K562 (cell line): Measurements from ENCODE around the gene SLC35A4. TPM values are rescaled to one million over a fixed set of nuclear protein-coding genes. Genes with fewer than 3 reads are reported as not detected.
A peak's percentile ranks its signal among the peaks of the same experiment; 100 is the strongest.

Experiments used
- BCL6 ChIP-seq: fragments of 250-450 bp; sonication (Bioruptor Pico); IDR thresholded peaks from 2 replicates; pipeline ENCODE4 v1.4.0; 2020
- CBX1 ChIP-seq: sonication (generic); IDR thresholded peaks from 2 replicates; pipeline ENCODE4 v1.6.1; 2016; ENCODE audit warnings: antibody characterized with exemption, low read depth, mild to moderate bottlenecking
- CC2D1A ChIP-seq: fragments of 450-650 bp; IDR thresholded peaks from 2 replicates; pipeline ENCODE4 v1.6.1; 2017; ENCODE audit warnings: mild to moderate bottlenecking
- CEBPG ChIP-seq, 3 experiments: fragments of 200-800 bp in 1 of 3; sonication (Bioruptor generic) in 1 of 3; sonication (generic) in 1 of 3; formaldehyde crosslinking in 1 of 3; IDR thresholded peaks in 2 of 3; conservative IDR thresholded peaks in 1 of 3; 2 replicates each; pipeline versions ENCODE4 v1.6.1 to v1.8.0; 2016 to 2022; ENCODE audit warnings: missing compliant biosample characterization in 2 of 3, missing genetic modification characterization in 2 of 3, mild to moderate bottlenecking in 1 of 3, missing genetic modification reagents in 1 of 3
- CTBP1 ChIP-seq: fragments of 450-650 bp; IDR thresholded peaks from 2 replicates; pipeline ENCODE4 v1.6.1; 2016; ENCODE audit warnings: borderline replicate concordance
- FOSL1 ChIP-seq: fragments of 200-800 bp; sonication (Bioruptor generic); conservative IDR thresholded peaks from 2 replicates; pipeline ENCODE4 v1.6.1; 2016; ENCODE audit warnings: missing genetic modification characterization, missing compliant biosample characterization
- FUS ChIP-seq: fragments of 200-400 bp; formaldehyde crosslinking; optimal IDR thresholded peaks from 2 replicates; pipeline ENCODE3; 2017; ENCODE audit warnings: low read depth, low read length
- HDAC2 ChIP-seq: fragments of 450-650 bp; IDR thresholded peaks from 2 replicates; pipeline ENCODE4 v1.6.1; 2016; ENCODE audit warnings: mild to moderate bottlenecking
- KDM4B ChIP-seq, 2 experiments: fragments of 450-650 bp in 1 of 2; sonication (generic) in 1 of 2; IDR thresholded peaks; 2 replicates each; pipeline ENCODE4 v1.6.1; 2016 to 2017; ENCODE audit warnings: borderline replicate concordance in 2 of 2, antibody characterized with exemption in 1 of 2, low read depth in 1 of 2, mild to moderate bottlenecking in 1 of 2
- KLF6 ChIP-seq: fragments of 250-450 bp; sonication (Bioruptor Pico); IDR thresholded peaks from 2 replicates; pipeline ENCODE4 v1.4.0; 2020; ENCODE audit warnings: mild to moderate bottlenecking, moderate library complexity, borderline replicate concordance
- MCM7 ChIP-seq, 2 experiments: fragments of 450-650 bp; IDR thresholded peaks; 2 replicates each; pipeline ENCODE4 v1.6.1; 2016 to 2018
- NCOA1 ChIP-seq: fragments of 450-650 bp; IDR thresholded peaks from 2 replicates; pipeline ENCODE4 v1.6.1; 2016; ENCODE audit warnings: low read depth
- POLR3G ChIP-seq: IDR thresholded peaks from 2 replicates; pipeline ENCODE4 v1.6.1; 2011; ENCODE audit not compliant: insufficient read length, insufficient replicate concordance; ENCODE audit errors: extremely low read depth
- RCOR1 ChIP-seq, 2 experiments: IDR thresholded peaks; 2 replicates each; pipeline ENCODE4 v1.6.1; 2012; ENCODE audit warnings: low read depth in 2 of 2, low read length in 2 of 2, borderline replicate concordance in 1 of 2, improper control_type of control experiment in 1 of 2
- SIRT6 ChIP-seq: IDR thresholded peaks from one replicate; pipeline ENCODE4 v1.6.1; 2012; ENCODE audit warnings: low read depth, mild to moderate bottlenecking, control low read depth, inconsistent platforms, low read length, moderate library complexity
- SMARCA5 ChIP-seq: fragments of 450-650 bp; IDR thresholded peaks from 2 replicates; pipeline ENCODE4 v1.6.1; 2016
- U2AF1 ChIP-seq: fragments of 200-400 bp; formaldehyde crosslinking; optimal IDR thresholded peaks from 2 replicates; pipeline ENCODE3; 2017; ENCODE audit warnings: mild to moderate bottlenecking, low read depth, low read length, moderate library complexity
- ZNF324 ChIP-seq: fragments of 250-450 bp; sonication (Bioruptor Pico); IDR thresholded peaks from 2 replicates; pipeline ENCODE4 v1.4.0; 2020; ENCODE audit warnings: mild to moderate bottlenecking
- ZNF41 ChIP-seq: fragments of 250-450 bp; sonication (Bioruptor Pico); conservative IDR thresholded peaks from 2 replicates; pipeline ENCODE4 v1.4.0; 2020; ENCODE audit warnings: mild to moderate bottlenecking
- ZNF444 ChIP-seq: fragments of 250-450 bp; sonication (Bioruptor Pico); IDR thresholded peaks from 2 replicates; pipeline ENCODE4 v1.4.0; 2020; ENCODE audit warnings: mild to moderate bottlenecking, moderate library complexity
- ZNF584 ChIP-seq: fragments of 200-800 bp; sonication (Bioruptor generic); IDR thresholded peaks from 2 replicates; pipeline ENCODE4 v1.6.1; 2016; ENCODE audit warnings: low read depth, mild to moderate bottlenecking, missing genetic modification characterization, missing compliant biosample characterization
- polyA plus RNA-seq, 8 experiments: library from polyadenylated mRNA; depleted of rRNA in 4 of 8; stranded (reverse) in 5 of 8; unstranded in 3 of 8; fragments of >200 nt; fragmentation: Nextera tagmentation in 2 of 8; fragmentation: Illumina TruSeq in 1 of 8; extraction: Ambion mirVana in 2 of 8; extraction: Trizol in 1 of 8; gene quantifications; 2 replicates each; pipeline versions ENCODE4 v1.2.1 to v1.2.3, GENCODE V29; 2011 to 2014; ENCODE audit warnings: inconsistent platforms in 1 of 8, missing spikeins in 1 of 8
- total RNA-seq, 7 experiments: library from RNA; depleted of rRNA in 6 of 7; stranded (reverse); fragments of >200 nt in 6 of 7; fragmentation: Illumina TruSeq in 2 of 7; extraction: Trizol in 2 of 7; gene quantifications; 2 replicates each; pipeline versions ENCODE4 v1.2.1 to v1.2.3, GENCODE V29; 2011 to 2021; ENCODE audit warnings: low replicate concordance in 1 of 7
- TF ChIP-seq, protein P1 (sequence below), 2 experiments: IDR thresholded peaks in 1 of 2; conservative IDR thresholded peaks in 1 of 2; 2 replicates each; pipeline ENCODE4 v1.6.1; 2016; ENCODE audit warnings: low read depth in 2 of 2, mild to moderate bottlenecking in 1 of 2, missing compliant biosample characterization in 1 of 2, missing genetic modification characterization in 1 of 2, moderate library complexity in 1 of 2
- TF ChIP-seq, protein P2 (sequence below): fragments of 250-450 bp; sonication (Bioruptor Pico); IDR thresholded peaks from 2 replicates; pipeline ENCODE4 v1.4.0; 2020; ENCODE audit warnings: mild to moderate bottlenecking, moderate library complexity
- TF ChIP-seq, protein P3 (sequence below): fragments of 450-650 bp; formaldehyde crosslinking; IDR thresholded peaks from 2 replicates; pipeline ENCODE4 v1.4.0; 2022; ENCODE audit warnings: mild to moderate bottlenecking, moderate library complexity

SLC35A4 gene
- total and polyA plus RNA-seq, 9 of the 15 experiments (the other 6 are each of a cell fraction or from before 2014, with no cell fraction given): 21.8 to 171 (median 42.5) TPM

DNA sequence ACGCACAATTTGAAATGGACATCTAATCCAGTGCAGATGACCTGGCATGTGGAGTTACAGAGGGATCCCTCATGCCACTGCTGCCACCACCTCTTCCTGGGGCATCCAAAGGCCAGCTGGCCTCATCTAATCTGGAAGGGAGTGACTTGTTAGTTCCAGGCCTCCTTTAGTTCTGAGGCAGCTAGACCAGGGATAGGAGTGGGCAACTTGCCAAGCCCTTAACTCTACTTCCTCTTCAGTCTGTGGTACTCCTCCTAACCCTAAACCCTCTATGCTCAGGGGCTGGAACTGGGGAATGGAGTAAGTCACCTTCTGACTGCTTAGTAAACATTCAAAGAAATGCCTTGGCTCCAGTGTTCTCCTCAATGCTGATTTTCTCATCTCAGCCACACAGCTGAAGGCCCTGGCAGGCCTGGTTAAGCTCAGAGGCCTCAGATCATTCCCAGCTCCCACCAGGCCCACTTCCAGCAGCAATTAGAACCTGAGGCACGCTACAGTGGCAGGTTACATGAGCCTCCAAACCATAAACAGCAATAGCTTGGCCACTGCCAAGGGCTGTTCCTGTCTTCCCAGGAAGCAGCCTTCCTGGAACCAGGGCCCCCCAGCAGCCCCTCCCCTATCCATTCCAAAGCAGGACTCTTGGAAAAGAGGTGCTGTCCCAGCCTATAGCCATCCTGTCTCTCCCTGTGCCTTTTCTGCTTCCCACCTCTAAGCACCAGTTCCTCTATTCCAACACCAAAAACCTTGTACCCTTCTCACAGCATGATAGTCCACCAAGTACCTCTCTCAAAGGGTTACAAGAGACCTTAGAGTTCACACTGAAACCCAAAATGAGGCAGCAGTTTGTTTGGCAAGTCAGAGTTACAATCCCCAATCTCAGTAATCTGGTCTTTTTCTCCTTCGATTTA lies 15.1 kb upstream of the SLC35A4 start (continued):
- peak; percentile 28 for TF ChIP-seq SIRT6
- no peak for TF ChIP-seq RCOR1 (IDR thresholded peaks at IDR 0.05; ENCODE audit: borderline replicate concordance in 1 of 2, low read depth in 2 of 2, low read length in 2 of 2)
- TF ChIP-seq ZNF324: no peak
- no peak for TF ChIP-seq BCL6
- TF ChIP-seq U2AF1: no peak
- no peak for TF ChIP-seq FOSL1 (tag)
- no peak; the same call in 1 of the 2 replicates for TF ChIP-seq CBX1
- TF ChIP-seq CTBP1: peak; percentile 48; the same call in 1 of the 2 replicates
- no peak for TF ChIP-seq CEBPG (CRISPR knock-in tag; IDR thresholded peaks at IDR 0.05)
- no peak for TF ChIP-seq CEBPG (tag; conservative IDR thresholded peaks at IDR 0.05 in 1 of 2, IDR thresholded peaks at IDR 0.05 in 1 of 2)
- no peak for TF ChIP-seq POLR3G
- no peak for TF ChIP-seq NCOA1
- no peak for TF ChIP-seq HDAC2
- no peak for TF ChIP-seq KDM4B (IDR thresholded peaks at IDR 0.05; ENCODE audit: borderline replicate concordance in 2 of 2, low read depth in 1 of 2)
- no peak for TF ChIP-seq KLF6 (CRISPR knock-in tag)
- TF ChIP-seq, protein P1, sequence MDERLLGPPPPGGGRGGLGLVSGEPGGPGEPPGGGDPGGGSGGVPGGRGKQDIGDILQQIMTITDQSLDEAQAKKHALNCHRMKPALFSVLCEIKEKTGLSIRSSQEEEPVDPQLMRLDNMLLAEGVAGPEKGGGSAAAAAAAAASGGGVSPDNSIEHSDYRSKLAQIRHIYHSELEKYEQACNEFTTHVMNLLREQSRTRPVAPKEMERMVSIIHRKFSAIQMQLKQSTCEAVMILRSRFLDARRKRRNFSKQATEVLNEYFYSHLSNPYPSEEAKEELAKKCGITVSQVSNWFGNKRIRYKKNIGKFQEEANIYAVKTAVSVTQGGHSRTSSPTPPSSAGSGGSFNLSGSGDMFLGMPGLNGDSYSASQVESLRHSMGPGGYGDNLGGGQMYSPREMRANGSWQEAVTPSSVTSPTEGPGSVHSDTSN (CRISPR knock-in tag; IDR thresholded peaks at IDR 0.05; ENCODE audit: low read depth): no peak
- TF ChIP-seq, protein P1 (tag; conservative IDR thresholded peaks at IDR 0.05; ENCODE audit: low read depth): no peak
- TF ChIP-seq, protein P2, sequence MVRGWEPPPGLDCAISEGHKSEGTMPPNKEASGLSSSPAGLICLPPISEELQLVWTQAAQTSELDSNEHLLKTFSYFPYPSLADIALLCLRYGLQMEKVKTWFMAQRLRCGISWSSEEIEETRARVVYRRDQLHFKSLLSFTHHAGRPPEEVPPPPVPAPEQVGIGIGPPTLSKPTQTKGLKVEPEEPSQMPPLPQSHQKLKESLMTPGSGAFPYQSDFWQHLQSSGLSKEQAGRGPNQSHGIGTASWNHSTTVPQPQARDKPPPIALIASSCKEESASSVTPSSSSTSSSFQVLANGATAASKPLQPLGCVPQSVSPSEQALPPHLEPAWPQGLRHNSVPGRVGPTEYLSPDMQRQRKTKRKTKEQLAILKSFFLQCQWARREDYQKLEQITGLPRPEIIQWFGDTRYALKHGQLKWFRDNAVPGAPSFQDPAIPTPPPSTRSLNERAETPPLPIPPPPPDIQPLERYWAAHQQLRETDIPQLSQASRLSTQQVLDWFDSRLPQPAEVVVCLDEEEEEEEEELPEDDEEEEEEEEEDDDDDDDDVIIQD (CRISPR knock-in tag): no peak
- TF ChIP-seq CC2D1A: no peak
- no peak for TF ChIP-seq ZNF584 (CRISPR knock-in tag)
- TF ChIP-seq, protein P3, sequence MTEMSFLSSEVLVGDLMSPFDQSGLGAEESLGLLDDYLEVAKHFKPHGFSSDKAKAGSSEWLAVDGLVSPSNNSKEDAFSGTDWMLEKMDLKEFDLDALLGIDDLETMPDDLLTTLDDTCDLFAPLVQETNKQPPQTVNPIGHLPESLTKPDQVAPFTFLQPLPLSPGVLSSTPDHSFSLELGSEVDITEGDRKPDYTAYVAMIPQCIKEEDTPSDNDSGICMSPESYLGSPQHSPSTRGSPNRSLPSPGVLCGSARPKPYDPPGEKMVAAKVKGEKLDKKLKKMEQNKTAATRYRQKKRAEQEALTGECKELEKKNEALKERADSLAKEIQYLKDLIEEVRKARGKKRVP (CRISPR knock-in tag): peak; percentile 43; the same call in 1 of the 2 replicates
- TF ChIP-seq ZNF41: no peak
- TF ChIP-seq MCM7 (IDR thresholded peaks at IDR 0.05): no peak
- no peak for TF ChIP-seq FUS
- no peak for TF ChIP-seq SMARCA5
- TF ChIP-seq ZNF444: no peak
